HG02642 (cell line): Measurements from ENCODE around the gene RASGRF1.
"Not testable (repeated sequence)": the region's sequence is repeated elsewhere in the genome, so short reads cannot be mapped to it uniquely, and the experiment has no call there.

ENCODE experiments used
- ATAC-seq: cut with Tn5 transposase; IDR thresholded peaks from one replicate; pipeline ENCODE4 v1.9.1; 2021; ENCODE audit warnings: mild to moderate bottlenecking; ENCODE audit not compliant: unreplicated experiment, poor library complexity

The RASGRF1 gene

DNA sequence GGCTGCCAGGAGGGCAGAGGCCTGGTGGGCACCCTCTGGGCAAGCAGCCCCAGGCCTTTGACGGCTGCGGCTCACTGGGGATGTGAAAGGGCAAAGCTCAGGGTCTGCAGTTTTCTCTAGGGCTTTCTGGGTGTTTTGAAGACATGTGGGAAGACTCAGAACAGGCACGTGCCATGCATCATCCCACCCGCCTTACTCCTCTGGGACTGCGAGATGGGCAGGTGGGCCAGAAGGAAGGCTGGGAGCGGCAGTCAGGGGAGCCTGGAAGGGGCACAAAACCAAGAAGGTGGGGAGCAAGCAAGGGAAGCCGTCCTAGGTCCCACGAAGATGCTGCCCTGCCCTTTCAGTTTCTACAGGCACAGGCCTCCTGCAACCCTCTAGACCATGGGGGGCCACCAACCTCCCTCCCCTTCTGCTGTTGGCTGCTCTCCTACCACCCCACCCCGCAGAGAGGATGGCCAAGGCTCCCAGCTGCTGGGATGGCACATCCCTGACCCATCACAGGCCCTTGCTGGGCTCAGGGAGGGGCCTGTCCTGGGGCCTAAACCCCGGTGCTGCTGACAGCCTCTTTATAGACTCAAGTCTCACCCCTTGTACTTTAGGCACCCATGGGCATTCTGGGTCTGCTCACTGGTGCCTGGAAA is 73.9 kb downstream of the RASGRF1 start:
- no peak for ATAC-seq

DNA sequence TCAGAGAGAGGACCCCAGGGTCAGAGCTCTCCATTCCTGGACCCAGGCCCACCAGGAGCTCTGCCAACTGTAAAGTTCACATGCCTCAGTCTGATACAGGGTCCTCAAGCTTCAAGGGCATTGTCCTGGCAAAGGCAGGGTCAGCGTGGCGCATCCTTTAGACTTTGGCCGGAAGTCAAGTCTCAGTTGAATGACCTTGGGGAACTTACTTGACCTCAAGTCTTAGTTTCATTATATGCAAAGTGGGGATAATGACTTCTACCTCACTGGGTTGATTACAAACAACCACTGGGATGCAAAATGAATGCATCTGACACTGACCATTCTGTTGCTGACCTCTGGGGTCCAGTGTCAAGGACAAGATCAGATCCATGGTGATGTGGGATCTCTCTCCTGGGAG is 75.2 kb downstream of the RASGRF1 start:
- no peak for ATAC-seq

DNA sequence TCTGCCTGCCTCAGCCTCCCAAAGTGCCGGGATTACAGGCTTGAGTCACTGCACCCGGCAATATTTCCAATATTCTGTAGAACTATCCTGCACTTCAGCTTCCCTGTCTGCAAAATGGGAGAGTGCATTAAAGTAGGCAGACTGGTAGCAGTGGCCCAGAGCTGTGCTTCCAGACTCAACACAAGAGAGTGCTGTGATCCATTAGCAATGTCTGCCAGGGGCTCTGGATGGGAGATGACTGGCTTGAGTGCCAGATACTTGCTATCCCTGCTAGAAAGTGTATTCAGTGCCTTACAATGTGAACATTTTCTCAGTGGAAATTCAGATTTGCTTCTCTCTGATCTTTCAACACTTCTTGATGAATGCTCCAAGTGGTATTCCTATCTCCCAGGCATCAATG is 80.3 kb downstream of the RASGRF1 start:
- no peak for ATAC-seq

DNA sequence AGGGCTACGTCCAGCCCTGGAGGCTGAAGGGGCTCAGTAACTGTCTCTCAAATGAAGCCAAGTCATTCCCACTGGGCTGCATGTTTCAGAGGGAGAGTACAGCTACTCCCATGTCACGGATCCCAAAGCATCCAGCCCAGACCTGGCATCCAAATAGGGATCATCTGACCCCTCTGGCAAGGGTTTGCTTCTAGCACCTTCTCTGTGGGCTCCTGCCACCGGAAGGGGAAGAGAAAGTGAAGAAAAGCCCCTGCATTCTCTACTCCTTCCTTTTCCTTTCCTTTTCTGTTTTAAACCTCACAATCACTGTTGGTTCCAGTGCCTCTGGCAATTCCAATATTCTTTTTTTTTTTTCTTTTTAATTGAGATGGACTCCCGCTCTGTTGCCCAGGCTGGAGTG is 81.2 kb downstream of the RASGRF1 start:
- no peak for ATAC-seq

DNA sequence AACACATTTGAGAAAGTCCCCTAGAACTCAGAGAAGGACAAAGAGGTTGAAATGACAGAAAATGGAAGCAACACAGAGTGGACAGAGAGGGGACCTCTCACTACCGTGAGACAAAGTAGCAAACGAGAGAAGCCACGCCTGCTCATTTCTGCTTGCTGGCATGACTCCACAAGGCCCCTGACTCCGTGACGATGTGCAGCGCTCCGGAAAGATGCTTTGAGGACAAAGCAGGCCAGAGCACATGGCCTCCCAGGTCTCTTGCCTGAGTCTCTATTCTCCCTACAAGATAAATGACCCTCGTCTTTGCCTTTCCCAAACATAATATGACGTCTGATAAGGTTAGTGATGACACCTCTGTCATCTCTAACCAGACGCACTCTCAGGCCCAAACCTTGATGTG is 81.9 kb downstream of the RASGRF1 start:
- ATAC-seq: no peak

DNA sequence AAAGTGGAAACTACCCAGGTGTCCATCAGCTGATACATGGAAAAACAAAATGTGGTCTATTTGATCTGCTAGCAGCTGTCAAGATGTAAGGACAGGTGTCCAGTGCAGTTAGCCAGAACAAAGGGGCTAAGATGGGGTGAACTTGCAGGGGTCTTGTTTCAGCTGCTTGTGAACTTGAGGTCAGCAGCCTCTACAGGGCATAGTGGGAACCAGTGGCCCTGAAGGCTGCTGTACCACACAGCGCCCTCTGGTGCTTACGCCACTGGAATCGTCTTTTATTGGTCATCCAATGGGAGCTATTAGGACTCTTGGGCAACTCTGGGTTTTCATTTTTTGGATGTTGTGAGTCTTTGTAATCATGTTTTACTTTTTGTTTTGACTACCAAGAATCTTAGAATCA is 83.5 kb downstream of the RASGRF1 start:
- no peak for ATAC-seq

DNA sequence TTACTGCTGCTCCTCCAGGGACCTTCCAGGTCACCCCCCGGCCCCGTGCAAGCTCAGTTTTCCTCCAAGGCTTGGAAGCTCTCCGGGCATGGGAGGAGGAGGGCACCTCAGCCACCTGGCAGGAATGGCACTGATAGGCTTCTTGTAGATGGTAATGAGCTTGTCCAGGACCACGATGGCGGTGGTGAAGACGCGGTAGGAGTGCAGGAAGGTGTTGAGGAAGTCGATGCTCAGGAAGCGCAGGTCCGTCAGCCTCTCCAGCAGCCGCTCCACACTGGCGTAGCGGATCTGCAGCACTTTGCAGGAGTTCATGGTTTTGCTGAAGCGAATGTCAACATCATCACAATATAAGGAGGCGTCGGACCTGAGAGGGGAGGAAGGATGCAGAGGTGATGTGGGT is 84.5 kb downstream of the RASGRF1 start:
- ATAC-seq: no peak

DNA sequence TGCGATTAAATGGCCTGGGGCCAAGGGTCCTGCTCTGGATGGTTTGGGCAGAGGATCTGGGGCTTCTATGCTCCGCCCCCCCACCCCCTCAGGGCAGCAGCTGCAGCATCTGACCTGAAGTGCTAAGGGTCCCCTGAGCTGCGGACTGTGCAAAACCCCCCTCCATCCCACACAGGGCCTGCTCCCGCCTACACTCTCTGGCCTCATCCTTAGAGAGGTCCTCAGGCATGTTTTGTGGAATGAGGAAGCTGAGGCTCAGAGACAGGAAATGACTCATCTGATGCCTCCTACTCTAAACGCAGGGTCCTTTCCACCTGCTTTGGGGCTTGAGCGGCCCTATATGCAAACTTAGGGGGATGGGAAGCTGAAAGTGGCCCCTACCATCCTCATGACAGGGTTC is 86.2 kb downstream of the RASGRF1 start:
- peak; percentile 86 for ATAC-seq

DNA sequence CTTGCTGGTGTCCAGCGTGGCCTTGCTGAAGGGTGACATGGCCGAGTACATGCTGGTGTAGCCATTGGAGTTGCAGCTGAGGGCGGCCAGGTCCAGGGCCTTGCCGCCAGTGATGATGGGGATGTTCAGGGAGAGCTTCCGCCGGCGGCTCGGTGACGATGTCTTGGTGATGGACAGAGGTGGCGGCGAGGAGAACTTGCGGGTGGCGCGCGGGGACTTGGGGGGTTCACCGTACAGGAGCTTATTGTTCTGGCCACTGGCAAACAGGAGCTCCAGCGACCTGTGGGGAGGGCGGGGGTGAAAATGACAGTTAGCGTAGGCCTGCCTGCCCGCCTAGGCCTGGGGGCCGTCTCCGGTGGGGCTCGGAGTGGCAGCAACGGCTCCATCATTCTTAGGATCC is 86.7 kb downstream of the RASGRF1 start:
- no peak for ATAC-seq

DNA sequence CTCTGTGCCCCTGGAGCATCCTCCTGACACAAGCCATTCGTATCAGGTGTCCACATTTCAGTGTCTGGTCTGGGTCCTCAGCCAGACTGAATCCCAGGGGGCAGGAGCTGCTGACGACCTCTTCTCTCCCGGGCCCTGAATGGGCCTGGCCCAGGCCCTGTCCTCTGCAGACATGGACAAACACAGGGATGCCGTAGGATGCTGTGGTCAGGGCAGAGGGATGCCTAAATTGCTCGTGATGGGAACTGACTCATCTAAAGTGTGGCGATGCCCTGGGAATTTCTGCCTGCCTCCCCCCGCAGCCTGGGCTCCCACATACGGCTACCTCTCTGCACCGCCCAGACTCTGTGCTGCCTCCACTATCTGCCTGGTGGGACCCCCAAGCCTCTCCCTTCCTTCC is 87.3 kb downstream of the RASGRF1 start:
- ATAC-seq: no peak

DNA sequence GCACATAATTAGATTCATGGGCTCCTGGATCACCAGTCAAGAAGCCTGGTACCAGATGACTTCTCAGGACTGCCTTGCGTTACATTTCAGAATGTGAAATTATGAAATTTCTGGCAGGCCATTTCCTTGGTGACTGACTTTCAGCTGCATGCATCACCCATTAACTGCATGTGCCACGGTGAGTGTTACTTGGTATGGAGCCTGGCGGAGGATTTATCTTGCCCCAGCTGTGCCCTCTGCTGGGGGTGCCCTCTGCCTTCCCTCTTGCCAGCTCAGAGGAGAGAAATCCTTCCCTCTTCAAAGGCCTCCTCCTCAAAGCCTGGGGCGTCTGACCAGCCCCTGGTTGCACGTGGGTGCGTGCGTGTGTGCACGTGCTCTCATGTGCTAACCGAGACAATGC is 88.0 kb downstream of the RASGRF1 start:
- ATAC-seq: no peak

DNA sequence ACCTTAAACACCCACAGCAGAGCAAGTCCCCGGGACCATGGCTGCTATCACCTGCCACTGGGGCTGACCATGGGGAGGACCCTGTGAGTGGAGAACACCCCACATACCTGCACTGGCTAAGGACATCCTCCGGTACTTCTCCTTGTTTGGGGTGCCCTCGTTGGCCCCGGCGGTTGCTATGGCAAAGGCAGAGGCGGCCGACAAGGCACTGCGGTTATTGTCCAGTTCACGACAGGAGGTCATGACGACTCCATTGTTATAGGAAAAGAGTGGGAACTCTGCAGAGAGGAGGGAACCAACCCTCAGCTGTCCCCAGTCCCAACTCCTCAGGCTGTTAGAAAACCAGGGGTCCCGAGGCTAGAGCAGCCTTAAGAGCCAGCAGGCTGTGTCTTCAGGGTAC is 90.9 kb downstream of the RASGRF1 start:
- no peak for ATAC-seq

DNA sequence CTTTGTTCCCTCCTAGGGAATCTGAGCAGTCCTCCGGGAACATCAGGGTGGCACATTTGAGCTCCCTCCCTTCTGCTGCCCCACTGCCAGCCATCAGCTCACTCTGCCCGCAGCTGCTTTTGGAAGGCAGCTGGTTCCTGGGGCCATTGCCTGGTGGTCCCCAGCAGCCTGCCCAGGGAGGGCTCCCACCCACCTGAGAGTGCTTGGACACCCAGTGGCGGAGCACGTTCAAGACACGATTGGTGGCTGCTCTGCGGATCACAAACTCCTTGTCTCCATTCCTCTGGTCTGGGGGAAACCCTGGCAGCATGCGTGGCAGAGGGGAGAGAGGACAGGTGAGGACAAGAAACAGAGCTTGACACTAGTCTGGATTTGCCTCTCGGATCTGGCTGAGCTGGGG is 92.1 kb downstream of the RASGRF1 start:
- ATAC-seq: no peak

DNA sequence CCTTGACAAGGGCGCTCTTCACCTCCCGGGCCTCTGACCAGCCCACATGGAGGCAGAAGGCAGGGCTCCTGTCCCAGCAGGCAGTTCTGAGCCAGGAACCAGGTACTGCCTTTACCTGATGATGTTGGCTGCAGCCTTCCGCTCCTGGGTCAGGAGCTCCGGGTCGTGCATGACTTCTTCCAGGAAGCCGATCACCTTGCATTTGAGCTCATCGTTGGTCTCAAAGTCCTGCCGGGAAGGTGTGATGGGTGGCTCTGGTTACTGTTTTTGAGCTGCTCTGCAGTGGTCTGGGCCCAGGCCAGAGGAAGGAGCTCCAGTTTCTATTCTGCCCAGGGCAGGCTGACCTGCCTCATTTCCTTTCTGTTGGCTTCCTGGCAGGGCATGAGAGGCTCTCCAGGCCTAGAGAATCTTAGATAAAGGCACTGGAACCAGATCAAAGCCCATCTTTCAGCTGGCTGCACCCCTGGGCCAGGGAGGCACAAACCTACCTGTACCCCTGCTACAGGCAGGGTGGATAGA is 92.5 kb downstream of the RASGRF1 start:
- no peak for ATAC-seq

DNA sequence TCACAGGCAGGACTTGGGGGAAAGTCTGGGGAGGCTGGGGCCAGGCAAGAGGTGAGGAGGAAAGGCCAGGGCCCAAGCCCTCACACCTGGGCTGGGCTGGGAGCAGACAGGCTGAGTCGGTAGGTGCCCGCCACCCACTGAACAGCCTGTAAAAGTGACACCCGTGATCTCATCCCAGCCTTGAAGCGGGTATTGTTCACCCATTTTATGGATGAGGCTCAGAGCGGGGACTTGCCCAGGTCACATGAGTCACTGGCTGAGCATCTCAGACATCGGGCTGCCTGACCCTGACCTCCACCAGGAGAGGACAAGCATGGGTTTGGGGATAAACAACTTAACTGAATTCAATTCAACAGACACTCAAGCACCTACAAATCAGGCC is 93.7 kb downstream of the RASGRF1 start:
- no peak for ATAC-seq

DNA sequence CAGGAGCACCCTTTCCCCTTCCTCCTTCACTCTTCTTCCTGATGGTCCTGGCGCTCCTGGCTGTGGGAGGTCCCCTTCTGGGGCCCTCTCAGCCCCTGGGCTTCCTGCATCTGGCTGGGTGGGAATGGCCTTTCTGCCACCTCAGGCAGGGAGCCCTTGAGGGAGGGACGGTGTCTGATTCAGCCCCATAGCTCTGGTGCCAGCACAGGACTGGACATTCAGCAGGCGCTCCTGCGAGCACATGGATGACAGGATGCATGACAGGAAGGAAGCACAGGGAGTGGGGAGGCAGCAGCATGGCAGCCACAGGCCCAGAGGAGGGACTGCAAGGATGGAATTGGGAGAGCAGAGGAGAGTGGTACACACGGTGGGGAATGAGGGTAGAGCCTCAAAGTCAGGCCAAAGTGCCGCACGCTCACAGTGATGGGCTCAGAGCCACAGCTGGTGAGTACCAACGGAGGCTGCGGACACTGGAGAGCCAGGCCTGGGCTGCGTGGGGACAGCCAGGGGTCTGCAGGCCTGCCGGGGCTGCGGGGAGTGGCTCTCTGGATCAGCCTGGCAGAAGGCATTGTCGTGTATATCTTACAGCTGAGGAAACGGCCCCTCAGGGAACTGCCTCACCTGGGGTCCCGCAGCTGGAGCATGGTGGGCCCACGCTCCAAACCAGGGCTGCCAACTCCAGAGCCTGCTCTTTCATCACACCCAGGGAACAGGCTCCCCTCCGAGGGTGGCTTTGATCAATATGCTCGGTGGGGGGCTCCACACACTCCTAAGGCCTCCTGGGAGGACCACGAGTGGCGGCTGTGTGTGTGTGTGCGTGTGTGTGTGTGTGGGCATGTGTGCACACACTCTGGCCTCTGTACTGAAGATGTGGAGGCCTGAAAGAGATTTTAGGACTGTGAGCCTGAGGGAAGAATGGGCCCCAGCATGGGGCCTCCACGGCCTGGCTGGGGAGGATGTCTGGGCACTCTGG is 94.4 kb downstream of the RASGRF1 start:
- ATAC-seq: no peak

DNA sequence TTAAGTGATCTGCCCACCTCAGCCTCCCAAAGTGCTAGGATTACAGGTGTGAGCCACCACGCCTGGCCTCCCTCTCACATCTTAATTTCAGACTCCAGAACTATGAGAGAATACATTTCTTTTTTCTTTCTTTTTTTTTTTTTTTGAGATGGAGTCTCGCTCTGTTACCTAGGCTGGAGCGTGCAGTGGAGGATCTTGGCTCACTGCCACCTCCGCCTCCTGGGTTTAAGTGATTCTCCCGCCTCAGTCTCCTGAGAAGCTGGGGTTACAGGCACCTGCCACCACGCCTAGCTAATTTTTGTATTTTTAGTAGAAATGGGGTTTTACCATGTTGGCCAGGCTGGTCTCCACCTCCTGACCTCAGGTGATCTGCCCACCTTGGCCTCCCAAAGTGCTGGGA is 95.4 kb downstream of the RASGRF1 start:
- not testable (repeated sequence) for ATAC-seq

DNA sequence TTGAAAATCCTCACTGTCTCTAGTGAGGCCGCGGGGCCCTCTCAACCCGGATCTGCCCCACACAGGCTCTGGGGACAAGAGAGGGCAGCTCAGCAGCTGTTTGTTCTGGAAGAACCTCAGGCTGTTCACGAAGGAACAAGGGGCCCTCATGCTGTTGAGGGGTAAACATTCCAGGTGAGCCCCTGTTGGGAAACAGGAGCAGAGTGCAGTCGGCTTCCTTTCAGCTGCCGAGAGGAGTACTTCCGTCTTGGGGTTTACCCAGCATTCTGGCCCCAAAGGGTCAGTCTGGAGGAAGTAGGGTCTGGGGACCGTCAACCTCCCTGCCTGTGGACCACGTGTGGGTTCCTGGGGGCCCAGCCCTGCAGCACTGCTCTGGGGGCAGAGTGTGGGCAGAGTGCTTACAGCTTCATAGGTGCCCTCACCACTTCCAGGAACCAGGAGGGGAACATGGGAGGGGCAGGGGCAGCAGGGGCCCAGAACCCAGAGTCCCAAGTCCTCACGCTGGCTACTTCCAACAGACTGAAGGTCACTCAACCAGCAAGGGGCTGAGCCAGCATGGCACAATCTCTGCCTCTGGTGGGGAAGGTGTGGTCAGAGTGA is 96.5 kb downstream of the RASGRF1 start:
- no peak for ATAC-seq

DNA sequence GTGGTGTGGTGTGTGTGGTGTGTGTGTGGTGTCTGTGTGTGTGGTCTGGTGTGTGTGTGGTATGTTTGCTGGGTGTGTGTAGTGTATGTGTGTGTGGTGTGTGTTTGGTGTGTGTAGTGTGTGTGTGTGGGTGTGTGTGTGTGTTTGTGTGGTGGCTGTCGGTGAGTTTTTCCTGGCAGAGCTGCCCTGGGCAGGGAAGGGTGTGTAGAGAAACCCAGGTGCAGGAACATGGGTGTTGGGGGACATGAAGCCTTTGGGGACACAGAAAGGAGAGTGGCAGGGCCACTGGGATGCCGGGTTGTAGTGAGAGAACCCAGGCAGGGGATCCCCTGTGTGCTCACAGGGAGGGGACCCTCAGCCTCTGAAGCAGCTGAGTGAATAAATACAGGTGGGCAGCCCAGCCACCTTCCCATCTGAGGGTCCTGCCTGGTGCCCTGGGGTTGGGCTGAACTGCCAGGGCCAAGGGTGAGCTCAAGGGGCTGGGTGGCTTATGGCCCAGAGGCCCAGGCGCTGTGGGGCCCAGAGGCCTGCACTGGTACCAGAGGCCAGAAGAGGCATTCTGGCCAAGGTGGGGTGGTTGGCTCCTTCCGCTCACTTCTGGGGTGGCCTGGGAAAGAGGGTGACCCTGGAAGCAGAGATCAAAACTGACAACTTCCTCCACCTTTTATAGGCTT is 97.2 kb downstream of the RASGRF1 start:
- no peak for ATAC-seq

DNA sequence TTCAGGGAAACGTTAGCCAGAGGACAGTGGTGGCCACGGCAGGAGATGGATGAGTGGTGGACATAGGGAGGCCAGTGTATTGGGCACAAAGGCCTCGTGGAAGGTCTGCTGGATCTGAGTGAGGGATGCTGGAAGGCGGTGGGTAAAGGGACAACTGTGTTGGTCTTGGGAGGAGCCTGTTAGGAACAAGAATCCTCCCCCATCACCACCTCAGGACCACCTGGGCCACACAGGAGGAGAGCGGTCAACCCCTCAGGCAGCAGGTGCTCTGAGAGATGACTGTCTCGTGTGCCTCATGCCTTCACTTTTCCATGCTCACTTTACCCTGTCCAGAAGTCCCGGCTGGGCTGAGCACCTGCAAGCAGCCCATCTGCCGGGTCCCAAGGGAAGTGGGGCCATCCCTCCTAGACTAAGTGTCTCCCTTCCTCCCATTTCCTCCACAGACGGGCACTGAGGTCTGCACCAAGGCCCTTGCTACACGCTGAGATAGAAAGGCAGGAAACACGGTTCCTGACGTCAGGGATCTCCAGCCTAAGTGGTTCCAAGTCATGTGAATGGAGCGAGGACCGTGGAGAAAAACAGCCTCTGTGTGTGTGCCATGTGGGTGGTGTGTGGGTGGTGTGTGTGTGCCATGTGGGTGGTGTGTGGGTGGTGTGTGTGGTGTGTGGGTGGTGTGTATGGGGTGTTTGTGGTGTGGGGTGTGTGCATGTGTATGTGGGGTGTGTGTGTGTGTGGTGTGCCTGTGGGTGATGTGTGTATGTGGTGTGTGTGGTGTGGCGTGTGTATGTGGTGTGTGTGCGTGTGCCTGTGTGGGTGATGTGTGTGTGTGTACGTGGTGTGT is 97.9 kb downstream of the RASGRF1 start:
- no peak for ATAC-seq
